Fibroblast of peridontal ligament (primary cell): ENCODE results near the gene GTF2F2.
"Not testable (repeated sequence)": the region's sequence is repeated elsewhere in the genome, so short reads cannot be mapped to it uniquely, and the experiment has no call there.

Source experiments
- DNase-seq: peaks from one replicate; pipeline ENCODE4 v3.0.0-alpha.2; 2010; ENCODE audit errors: extremely low read depth

GTF2F2 gene

DNA sequence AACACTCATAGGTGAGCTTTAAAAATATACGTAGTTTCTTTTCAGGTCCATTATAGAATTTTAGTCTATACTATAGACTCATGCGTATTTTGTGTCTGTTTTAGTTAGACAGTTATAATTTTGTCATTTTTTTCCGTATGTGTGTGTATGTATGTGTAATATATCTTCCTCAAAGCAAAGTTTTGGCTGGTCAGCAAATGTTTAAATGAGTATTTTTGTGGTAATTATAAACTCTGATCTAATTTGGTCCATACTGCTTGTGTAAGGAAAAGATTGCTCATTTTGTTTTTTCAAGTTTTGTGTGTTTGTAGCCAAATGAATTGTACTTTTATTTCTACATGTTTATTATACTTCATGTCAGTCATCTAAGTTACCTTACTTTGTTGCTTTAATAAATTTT, 60.0 kb downstream of the GTF2F2 start:
- no peak for DNase-seq

DNA sequence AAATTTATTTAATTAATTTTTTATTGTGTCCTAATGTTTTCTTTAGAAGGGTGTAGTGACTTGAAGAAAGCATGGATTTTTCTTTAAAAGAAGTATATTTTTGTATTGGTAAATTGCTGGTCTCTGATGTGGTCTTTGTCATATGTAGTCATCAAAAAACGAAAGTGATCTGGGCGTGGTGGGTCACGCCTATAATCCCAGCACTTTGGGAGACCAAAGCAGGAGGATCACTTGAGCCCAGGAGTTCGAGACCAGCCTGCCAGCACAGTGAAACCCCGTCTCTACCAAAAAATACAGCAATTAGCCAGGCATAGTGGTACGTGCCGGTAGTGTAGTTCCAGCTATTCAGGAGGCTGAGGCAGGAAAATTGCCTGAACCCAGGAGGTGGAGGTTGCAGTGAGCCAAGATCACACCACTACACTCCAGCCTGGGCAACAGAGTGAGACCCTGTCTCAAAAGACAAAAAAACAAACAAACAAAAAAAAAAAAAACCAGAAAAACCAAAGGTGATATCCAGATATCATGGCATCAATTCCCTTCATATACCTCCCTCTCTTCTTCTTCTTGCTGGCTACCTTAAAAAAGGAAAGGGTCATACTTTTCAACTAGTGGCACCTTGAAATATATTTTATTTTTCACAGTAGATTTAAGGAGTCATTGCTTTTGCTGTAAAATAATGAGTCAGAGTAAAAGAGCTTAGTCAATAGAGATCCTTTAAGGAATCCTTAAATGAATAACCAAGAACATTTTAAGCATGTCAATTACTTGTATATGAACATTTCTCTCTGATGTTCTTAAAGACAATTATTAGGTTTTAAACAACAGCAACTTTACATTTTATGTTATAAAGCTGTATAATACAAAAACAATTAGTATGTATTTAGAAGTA, 60.6 kb downstream of the GTF2F2 start:
- no peak for DNase-seq

DNA sequence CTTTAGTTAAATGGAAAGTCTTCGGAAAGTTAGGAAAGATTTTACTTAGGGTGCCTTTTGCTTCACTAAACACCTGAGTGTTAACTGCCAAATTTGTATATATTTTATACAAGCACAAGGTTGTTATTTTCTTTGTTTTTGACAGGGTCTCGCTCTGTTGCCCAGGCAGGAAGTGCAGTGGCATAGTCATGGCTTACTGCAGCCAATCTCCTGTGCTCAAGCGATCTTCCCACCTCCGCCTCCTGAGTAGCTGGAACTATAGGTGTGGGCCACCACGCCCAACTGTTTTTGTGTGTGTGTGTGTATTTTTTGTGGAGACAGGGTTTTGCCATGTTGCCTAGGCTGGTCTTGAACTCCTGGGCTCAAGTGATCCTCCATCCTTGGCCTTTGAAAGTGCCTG, 64.4 kb downstream of the GTF2F2 start:
- DNase-seq = no peak

DNA sequence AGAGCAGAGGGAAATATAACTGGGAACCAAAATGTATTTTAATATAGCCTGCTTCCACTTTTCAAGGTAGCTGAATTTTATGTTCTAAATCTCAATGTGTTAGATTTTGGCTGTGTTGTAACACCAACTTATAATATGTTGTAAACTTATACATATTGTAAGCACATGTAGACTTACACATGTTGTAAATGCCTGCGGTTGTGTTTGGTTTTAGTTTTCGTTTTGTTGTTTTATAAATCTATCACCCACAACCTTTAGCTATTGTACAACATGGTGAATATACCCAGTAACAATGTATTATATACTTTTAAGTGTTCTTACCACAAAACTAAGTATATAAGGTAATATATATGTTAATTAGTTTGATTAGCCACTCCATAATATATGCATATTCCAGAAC, 65.0 kb downstream of the GTF2F2 start:
- no peak for DNase-seq

DNA sequence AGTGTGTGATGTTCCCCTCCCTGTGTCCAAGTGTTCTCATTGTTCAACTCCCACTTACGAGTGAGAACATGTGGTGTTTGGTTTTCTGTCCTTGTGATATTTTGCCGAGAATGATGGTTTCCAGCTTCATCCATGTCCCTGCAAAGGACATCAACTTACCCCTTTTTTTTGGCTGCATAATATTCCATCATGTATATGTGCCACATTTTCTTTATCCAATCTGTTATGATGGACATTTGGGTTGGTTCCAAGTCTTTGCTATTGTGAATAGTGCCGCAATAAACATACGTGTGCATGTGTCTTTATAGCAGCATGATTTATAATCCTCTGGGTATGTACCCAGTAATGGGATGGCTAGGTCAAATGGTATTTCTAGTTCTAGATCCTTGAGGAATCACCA, 68.8 kb downstream of the GTF2F2 start:
- not testable (repeated sequence) for DNase-seq

DNA sequence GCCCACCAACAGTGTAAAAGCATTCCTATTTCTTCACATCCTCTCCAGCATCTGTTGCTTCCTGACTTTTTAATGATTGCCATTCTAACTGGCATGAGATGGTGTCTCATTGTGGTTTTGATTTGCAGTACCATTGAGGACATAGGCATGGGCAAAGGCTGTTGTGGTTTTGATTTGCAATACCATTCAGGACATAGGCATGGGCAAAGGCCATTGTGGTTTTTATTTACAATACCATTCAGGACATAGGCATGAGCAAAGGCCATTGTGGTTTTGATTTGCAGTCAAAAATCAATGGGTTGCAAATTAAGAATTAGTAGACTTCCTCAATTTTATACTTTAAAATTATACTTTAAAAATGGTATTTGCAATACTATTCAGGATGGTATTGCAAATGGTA, 69.2 kb downstream of the GTF2F2 start:
- peak; percentile 96 for DNase-seq

DNA sequence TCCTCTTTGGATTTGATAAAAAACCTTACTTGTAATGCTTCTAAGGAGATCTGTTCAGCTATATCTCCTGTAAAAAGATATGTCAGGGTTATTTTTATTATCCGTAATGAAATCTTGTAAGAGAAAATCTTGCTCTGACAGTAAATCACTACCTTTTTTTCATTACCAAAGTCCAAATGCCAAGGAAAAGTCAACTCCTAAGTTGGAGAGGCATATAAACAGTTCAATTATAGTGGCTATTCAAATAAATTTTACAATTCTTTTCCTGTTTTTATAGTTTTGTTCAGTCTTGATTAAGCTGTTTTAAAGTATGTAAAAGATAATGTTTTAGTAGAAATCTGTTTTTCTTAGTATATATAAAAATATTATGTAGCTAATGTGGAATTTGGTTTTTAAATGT, 71.6 kb downstream of the GTF2F2 start:
- no peak for DNase-seq

DNA sequence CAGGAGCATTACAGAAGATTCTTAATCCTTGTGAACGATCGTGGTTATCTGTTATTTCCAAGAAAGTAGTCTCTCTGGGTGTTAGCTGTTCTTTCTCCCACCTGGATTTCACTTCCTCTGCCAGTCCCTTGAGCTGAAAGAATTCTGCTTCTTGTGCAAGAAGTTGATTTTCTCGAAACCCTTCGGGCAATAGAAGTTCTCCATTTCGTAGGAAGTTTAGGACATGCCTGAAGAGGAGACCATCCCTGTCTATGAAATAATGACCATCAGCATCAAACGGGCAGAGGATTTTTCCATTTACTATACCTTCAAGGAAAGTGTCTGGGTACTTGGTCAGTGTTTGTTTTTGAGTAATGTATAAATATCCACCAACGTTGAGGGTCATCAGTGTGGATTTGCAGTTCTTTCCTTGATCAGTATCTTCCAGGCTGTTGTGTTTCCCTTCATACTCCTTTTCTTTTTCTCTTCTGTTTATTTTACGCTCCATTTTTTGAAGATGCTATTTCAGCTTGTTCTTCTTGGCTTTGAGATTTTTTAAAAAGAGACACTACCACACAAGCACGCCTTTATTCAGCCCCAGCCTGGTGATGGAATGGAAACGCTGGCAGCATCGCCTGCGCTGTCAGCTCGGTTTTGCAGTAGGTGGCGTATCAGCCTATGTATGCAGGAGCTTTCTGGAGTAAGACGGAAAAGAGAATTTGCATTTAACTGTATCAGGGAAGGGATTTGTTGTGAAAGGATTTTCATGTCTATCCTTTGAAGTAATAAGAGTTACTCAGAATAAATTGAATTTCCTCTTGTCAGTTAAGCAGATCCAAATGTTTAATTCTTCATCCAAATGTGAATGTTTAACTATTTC, 74.0 kb downstream of the GTF2F2 start:
- DNase-seq = peak; percentile 86

DNA sequence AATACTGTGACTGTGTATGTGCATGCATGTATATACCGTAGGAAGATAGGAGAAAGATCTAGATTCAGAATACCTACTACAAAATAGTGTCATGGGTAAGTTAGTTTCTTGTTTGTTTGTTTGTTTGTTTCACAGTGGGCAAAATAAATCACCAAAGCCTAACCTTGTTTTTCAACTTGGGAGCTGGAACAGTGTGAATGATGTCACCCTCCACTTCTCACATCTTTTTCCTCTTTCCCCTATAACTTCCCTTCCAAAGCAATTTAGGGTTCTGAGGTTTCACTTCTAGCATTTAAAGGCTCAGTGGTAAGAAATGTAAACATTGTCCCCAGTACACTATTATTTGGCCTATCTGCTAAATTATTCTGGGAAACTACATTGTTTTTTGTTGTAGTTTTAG, 75.1 kb downstream of the GTF2F2 start:
- no peak for DNase-seq

DNA sequence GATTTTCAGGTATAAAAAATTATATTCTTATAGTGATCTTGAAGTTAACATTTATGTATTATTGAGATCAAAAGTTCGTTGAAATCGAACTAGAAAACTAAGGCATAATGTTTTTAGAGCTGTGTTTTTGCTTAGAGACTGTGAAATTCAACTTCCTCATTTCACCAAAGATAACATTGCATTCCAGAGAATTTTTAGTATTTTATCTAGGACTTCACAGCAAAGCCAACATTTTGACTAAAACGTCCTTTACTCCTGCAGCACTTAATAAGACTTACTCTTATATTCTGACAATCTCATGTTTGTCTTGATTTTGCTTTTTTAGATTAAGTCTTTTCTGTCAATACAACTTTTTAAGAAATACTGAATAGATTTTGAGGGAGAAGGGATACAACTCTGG, 75.8 kb downstream of the GTF2F2 start:
- DNase-seq = no peak

DNA sequence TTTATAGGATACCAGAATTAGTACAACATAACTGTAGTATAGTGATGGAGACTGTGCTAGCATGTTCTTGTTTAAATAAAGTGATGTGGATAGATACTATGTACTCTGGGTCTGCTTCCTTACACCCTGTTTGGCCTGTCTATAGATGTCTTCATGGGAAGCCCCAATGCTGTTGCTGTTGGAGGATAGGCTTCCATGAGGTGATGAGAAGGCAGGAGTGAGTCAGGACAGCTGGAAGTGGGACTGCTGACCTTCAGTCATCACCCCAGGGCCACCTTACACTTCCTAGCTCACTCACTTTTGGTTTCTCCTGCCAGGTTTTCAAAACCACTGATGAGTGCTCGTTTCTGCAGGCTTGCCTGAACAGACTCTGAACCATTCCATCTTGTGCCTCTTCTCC, 76.3 kb downstream of the GTF2F2 start:
- DNase-seq = no peak

DNA sequence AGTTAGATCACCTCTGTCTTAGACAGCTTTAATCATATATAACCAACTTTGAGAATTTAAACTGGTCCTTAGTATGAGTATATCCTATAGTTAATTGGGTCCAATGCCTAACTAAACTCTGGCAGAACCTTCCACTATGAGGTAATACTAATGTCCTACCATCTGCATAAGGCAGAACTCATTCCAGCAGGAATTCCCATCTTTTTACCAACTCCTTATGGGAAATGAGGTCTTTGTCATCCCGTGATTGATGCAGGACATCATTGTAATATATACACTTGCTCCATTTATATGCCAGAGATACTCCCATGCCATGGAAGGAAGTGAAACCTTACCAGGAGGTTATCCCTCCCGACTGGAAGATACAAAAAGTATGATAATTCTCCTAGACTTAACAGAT, 77.7 kb downstream of the GTF2F2 start:
- DNase-seq = no peak

DNA sequence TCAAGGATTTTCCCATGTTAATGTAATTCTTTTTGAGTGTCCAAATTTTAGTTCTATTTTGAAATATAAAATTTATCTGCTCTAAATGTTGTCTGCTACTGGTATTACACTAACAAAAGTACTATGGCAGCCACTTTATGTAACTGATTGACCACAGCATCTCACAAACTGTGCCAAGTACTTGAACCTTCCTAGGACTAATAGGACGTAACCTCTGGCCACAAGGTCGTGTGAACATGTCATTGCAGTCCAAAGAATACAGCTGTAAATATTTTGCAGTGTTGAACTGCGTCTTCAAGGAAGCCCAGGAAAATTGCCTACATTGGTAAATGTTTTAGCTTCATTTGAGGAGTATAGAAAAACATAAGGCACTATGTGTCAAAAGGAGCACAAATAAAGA, 78.6 kb downstream of the GTF2F2 start:
- no peak for DNase-seq

DNA sequence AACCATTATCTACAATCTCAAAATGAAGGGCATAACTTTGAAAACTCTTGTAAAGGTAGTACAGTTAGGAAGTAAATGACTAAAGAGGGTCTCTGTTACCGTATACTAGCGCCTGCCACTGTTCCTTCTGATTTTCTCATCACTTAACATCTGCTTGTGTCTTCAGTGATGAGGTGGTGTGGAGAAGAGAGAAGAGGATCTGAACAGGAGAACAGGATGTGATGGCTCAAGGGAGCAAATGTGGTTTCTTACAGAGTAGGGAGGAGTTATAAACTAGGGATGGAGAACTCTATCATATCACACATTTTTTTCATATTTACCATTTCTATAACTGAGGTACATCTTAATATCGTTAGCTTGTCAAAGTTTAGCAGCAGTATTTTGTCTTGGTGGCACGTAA, 79.4 kb downstream of the GTF2F2 start:
- DNase-seq = no peak

DNA sequence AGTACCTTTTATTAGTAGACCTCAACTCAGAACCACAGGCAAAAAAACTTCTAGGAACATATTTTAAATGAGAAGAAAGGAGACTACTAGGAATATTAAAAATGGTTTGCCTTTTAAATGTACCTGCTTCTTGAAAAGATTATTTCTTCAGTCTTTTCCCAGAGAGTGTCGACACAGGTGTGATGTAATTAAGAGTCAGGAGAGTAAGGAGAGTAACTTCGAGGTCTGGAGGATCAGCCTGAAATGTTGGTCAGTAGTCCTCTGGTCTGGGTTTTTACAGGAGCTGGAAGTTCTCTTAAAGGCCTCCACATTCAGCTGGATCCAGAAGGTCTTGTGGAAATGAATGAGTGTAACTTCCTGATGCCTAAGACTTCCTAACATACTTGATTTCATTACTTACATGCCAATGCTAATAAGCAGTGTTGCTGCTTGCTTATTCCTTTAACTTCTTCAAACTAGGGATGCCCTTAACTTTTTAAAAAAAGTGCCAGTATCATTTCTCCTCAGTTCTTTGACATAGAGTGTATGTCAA, 80.5 kb downstream of the GTF2F2 start, which contains the start of gene KCTD4:
Gene KCTD4 (minus strand): TSS at position 345 of the 532 bp plus-strand sequence. CDS start 6,478 bp downstream, outside the sequence.
- DNase-seq = no peak

DNA sequence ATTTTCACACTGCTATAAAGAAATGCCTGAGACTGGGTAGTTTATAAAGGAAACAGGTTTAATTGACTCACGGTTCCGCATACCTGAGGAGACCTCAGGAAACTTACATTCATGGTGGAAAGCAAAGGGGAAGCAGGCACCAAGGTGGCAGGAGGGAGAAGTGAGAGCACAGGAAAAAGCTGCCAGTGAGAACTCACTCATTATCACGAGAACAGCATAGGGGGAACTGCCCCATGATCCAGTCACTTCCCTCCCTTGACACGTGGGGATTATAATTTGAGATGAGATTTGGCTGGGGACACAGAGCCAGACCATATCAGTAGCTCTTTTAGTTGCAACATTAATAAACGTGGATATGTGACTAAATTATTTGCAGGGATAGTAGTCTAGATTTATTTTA, 84.8 kb downstream of the GTF2F2 start:
- no peak for DNase-seq

DNA sequence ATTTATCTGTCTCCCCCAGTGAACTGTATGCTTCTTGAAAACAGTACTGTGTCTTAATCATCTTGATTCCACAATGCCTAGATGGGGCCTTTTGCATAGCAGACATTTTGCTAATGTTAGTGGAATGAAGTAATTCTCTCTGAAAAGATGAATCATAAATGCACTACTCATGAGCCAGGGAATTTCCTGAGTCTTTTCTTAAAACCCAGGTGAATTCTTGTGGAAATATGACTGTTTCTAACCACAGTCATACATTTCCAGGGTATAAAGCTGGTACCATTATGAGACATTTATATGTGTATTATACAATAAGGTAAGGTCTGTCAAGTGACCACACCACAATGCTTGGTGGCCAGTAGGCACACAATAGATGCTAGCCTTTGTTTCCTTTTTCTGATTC, 86.0 kb downstream of the GTF2F2 start:
- peak; percentile 92 for DNase-seq

DNA sequence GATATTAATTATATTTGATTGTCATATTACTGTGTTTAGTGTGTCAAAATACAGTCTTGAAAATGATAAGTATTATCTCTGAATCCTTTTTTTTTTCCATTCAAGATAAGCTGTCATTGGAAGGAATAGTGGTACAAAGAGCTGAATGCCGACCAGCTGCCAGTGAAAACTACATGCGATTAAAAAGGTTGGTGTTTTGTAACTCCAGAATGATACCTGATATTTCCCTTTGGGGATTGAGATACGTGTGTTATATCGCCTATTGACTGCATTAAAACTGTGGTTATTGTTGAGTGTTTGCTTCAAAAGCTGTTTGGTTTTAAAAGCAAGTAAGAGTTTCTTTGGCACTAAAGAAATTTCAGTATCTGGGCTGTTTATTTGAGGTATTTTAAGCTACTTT, 87.0 kb downstream of the GTF2F2 start:
- no peak for DNase-seq

DNA sequence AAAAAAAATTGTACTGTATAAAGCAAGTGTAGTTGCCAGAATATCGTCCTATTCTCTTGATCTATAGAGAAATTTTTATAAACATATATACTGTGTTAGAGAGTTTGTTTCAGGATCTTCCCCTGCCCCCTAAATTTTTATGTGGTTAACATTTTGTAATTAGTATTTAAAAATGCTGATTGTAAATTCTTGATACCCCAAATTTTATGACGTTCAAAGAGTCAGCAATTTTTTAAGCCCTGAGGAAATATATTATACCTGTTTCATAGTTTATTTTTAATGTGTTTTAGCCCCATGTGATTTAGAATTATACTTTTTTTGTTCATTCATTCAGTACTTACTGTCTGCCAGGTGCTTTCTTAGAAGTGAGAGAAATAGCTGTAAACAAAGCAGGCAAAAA, 87.8 kb downstream of the GTF2F2 start:
- no peak for DNase-seq

DNA sequence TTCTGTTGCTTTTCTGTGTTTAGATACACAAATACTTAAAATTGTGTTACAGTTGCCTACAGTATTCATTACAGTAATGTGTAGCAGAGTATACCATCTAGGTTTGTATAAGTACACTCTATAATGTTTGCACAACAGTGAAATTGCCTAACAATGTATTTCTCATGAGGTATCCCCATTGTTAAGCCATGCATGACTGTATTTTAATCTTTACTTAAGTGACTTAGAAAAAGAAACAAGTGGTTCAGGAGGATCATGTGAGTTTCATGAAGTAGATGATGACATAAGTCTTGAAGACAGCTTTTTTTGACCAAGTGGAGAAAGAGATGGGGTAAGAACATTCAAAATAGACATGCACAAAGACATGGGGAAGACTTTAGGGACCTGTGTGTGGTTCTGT, 88.9 kb downstream of the GTF2F2 start:
- DNase-seq = peak; percentile 71

DNA sequence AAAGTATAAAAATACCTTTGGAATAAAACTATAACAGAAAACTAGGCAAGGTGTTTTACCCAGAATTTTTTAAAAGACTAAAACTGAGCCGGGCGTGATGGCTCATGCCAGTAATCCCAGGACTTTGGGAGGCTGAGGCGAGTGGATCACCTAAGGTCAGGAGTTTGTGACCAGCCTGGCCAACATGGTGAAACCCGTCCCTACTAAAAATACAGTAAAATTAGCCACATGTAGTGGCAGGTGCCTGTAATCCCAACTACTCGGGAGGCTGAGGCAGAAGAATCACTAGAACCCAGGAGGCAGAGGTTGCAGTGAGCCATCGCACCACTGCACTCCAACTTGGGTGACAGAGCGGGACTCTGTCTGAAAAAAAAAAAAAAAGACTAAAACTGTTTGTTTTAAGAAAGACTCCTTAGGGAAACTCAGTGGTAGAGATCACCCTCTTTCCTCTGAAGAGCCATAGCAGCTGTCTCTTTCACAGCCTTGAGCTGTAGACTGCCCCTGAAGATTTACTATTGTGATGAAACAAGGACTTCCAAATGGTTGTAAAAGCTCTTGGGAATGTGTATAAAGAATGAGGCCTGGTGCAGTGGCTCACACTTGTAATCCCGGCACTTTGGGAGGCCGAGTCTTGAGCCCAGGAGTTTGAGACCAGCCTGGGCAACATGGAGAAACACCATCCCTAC, 95.2 kb downstream of the GTF2F2 start:
- DNase-seq = no peak

DNA sequence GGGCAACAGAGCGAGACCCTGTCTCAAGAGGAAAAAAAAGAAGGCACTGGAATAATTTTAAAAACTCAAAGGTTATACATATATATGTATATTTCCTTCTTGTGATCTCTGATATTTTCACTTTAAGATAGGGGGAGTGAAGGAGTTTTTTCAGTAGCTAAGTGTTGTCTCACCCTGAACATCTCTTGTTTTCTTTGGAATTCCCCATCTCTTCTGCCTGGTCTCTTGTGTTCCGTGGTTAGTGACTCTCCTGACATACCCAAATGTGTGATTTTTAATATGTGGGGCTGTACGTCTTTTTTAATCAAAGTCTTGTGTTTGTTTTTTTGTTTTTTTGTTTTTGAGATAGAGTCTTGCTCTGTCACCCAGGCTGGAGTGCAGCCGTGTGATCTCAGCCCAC, 95.9 kb downstream of the GTF2F2 start:
- DNase-seq = no peak
